Ectodermal cell (in vitro differentiated cells): ENCODE data around the gene FAM174C.

ENCODE experiments used
- H3K27ac ChIP-seq: 2 replicates; pipeline ENCODE4 v1.7.0; 2013; ENCODE audit warnings: mild to moderate bottlenecking, low read depth, low read length; ENCODE audit not compliant: insufficient read depth, poor library complexity, severe bottlenecking
- H3K27me3 ChIP-seq: 2 replicates; pipeline ENCODE4 v1.7.0; 2013; ENCODE audit warnings: mild to moderate bottlenecking, low read length; ENCODE audit not compliant: insufficient read depth, control insufficient read depth, poor library complexity, severe bottlenecking
- H3K36me3 ChIP-seq: one replicate; pipeline ENCODE4 v1.7.0; 2013; ENCODE audit warnings: low read length; ENCODE audit not compliant: control insufficient read depth, insufficient read depth
- H3K4me1 ChIP-seq: one replicate; pipeline ENCODE4 v1.7.0; 2013; ENCODE audit warnings: low read length; ENCODE audit not compliant: control insufficient read depth, insufficient read depth
- H3K4me3 ChIP-seq: 2 replicates; pipeline ENCODE4 v1.7.0; 2013; ENCODE audit warnings: low read depth, low read length, control low read depth; ENCODE audit not compliant: insufficient read depth
- H3K9me3 ChIP-seq: 2 replicates; pipeline ENCODE4 v1.7.0; 2013; ENCODE audit warnings: mild to moderate bottlenecking, low read length, moderate library complexity; ENCODE audit not compliant: control insufficient read depth
- WGBS, 2 experiments: methylation state at CpG; one replicate each; pipeline ENCODE4 v1.1.7; 2013; ENCODE audit warnings: missing lambda C conversion rate in 2 of 2; 5-methylcytosine and 5-hydroxymethylcytosine counted together

FAM174C gene

GRCh38 chr19:1288833-1289685 is 13.7 kb downstream of the FAM174C start:
- no peaks in the 10 kb centered on the region for H3K36me3 ChIP-seq
- H3K27me3 ChIP-seq: peaks cover 27% of the 10 kb centered on the region
- peaks cover 13% of the 10 kb centered on the region for H3K4me1 ChIP-seq
- H3K27ac ChIP-seq: no peak overlapping the region
- H3K9me3 ChIP-seq: no peaks in the 10 kb centered on the region
- H3K4me3 ChIP-seq: no peak overlapping the region
- WGBS, 2 experiments: 94 to 95% methylated on average over 41 of the region's 41 CpGs

- peaks cover 26% of the 10 kb centered on the region for H3K27me3 ChIP-seq
- WGBS, 2 experiments: 94 to 96% methylated on average over 19 of the region's 19 CpGs
- H3K36me3 ChIP-seq: no peaks in the 10 kb centered on the region
- H3K9me3 ChIP-seq: no peaks in the 10 kb centered on the region
- H3K4me3 ChIP-seq: no peak overlapping the region
- H3K27ac ChIP-seq: no peak overlapping the region
- peaks cover 13% of the 10 kb centered on the region for H3K4me1 ChIP-seq
These were observed 14.3 kb downstream of the FAM174C start for GRCh38 chr19:1289686-1290025.

GRCh38 chr19:1290196-1290702 is 14.9 kb downstream of the FAM174C start:
- H3K9me3 ChIP-seq: no peaks in the 10 kb centered on the region
- no peak overlapping the region for H3K4me3 ChIP-seq
- WGBS, 2 experiments: 92 to 94% methylated on average over 24 of the region's 24 CpGs
- H3K27me3 ChIP-seq: peaks cover 26% of the 10 kb centered on the region
- H3K36me3 ChIP-seq: no peaks in the 10 kb centered on the region
- no peak overlapping the region for H3K27ac ChIP-seq
- peaks cover 13% of the 10 kb centered on the region for H3K4me1 ChIP-seq

- H3K4me3 ChIP-seq: no peak overlapping the region
- H3K36me3 ChIP-seq: no peaks in the 10 kb centered on the region
- H3K9me3 ChIP-seq: no peaks in the 10 kb centered on the region
- WGBS, 2 experiments: 90 to 91% methylated on average over 40 of the region's 40 CpGs
- peaks cover 26% of the 10 kb centered on the region for H3K27me3 ChIP-seq
- no peak overlapping the region for H3K27ac ChIP-seq
- peaks cover 13% of the 10 kb centered on the region for H3K4me1 ChIP-seq
These were observed 15.6 kb downstream of the FAM174C start for GRCh38 chr19:1290703-1291651.

GRCh38 chr19:1291761-1292418 is 16.6 kb downstream of the FAM174C start:
- H3K27ac ChIP-seq: no peak overlapping the region
- no peaks in the 10 kb centered on the region for H3K9me3 ChIP-seq
- peaks cover 19% of the 10 kb centered on the region for H3K27me3 ChIP-seq
- no peak overlapping the region for H3K4me3 ChIP-seq
- WGBS, 2 experiments: 83 to 87% methylated on average over 25 of the region's 25 CpGs
- no peaks in the 10 kb centered on the region for H3K36me3 ChIP-seq
- H3K4me1 ChIP-seq: peaks cover 13% of the 10 kb centered on the region

- no peaks in the 10 kb centered on the region for H3K36me3 ChIP-seq
- no peak overlapping the region for H3K4me3 ChIP-seq
- H3K4me1 ChIP-seq: peaks cover 12% of the 10 kb centered on the region
- H3K27me3 ChIP-seq: peaks cover 19% of the 10 kb centered on the region
- WGBS, 2 experiments: 90 to 91% methylated on average over 17 of the region's 17 CpGs
- no peaks in the 10 kb centered on the region for H3K9me3 ChIP-seq
- no peak overlapping the region for H3K27ac ChIP-seq
These were observed 17.3 kb downstream of the FAM174C start for GRCh38 chr19:1292419-1293151.

- Histone ChIP-seq H3K4me1 (peaks cover 4% of the 10 kb centered on the region), H3K9me3 (no peaks in the 10 kb centered on the region), H3K27me3 (peaks cover 19% of the 10 kb centered on the region), H3K4me3 (no peak overlapping the region), H3K27ac (no peak overlapping the region), H3K36me3 (no peaks in the 10 kb centered on the region)
- WGBS, 2 experiments: 90% methylated on average over 35 of the region's 35 CpGs
These were observed 18.7 kb downstream of the FAM174C start for GRCh38 chr19:1293782-1294604.

GRCh38 chr19:1294688-1295087 is 19.4 kb downstream of the FAM174C start:
- no peaks in the 10 kb centered on the region for H3K9me3 ChIP-seq
- H3K27me3 ChIP-seq: peaks cover 19% of the 10 kb centered on the region
- H3K36me3 ChIP-seq: no peaks in the 10 kb centered on the region
- WGBS, 2 experiments: 80 to 86% methylated on average over 14 of the region's 14 CpGs
- no peak overlapping the region for H3K4me3 ChIP-seq
- peaks cover 4% of the 10 kb centered on the region for H3K4me1 ChIP-seq
- no peak overlapping the region for H3K27ac ChIP-seq
